GM21360 (cell line): ENCODE data around the gene NID1.

Experiments used
- ATAC-seq: cut with Tn5 transposase; IDR thresholded peaks from one replicate; pipeline ENCODE4 v1.9.1; 2021; ENCODE audit warnings: mild to moderate bottlenecking, moderate library complexity; ENCODE audit not compliant: unreplicated experiment

Gene NID1

GRCh38 chr1:236066828-236067386 is 2.0 kb upstream of the NID1 start:
- ATAC-seq, result peak; percentile 75

GRCh38 chr1:236066054-236066453 is 1.2 kb upstream of the NID1 start:
- ATAC-seq, result no peak

- ATAC-seq, result no peak
These were observed 667 bp upstream of the NID1 start for GRCh38 chr1:236065509-236066005.

GRCh38 chr1:236063919-236064673 is 794 bp downstream of the NID1 start:
- ATAC-seq, result no peak

GRCh38 chr1:236063551-236063918 is 1.4 kb downstream of the NID1 start:
- ATAC-seq, result no peak

- ATAC-seq, result no peak
These were observed 4.6 kb downstream of the NID1 start for GRCh38 chr1:236060286-236060685.

- no peak for ATAC-seq
These were observed 5.9 kb downstream of the NID1 start for GRCh38 chr1:236059011-236059410.

GRCh38 chr1:236058141-236058934 is 6.6 kb downstream of the NID1 start:
- ATAC-seq, result peak; percentile 78

- no peak for ATAC-seq
These were observed 7.3 kb downstream of the NID1 start for GRCh38 chr1:236057546-236057945.

- ATAC-seq, result no peak
These were observed 12.5 kb downstream of the NID1 start for GRCh38 chr1:236052232-236052993.

- no peak for ATAC-seq
These were observed 13.6 kb downstream of the NID1 start for GRCh38 chr1:236051242-236051791.

GRCh38 chr1:236045771-236046170 is 19.1 kb downstream of the NID1 start:
- no peak for ATAC-seq

GRCh38 chr1:236044341-236044740 is 20.5 kb downstream of the NID1 start:
- ATAC-seq, result no peak

GRCh38 chr1:236041631-236042618 is 23.0 kb downstream of the NID1 start:
- no peak for ATAC-seq

- no peak for ATAC-seq
These were observed 24.9 kb downstream of the NID1 start for GRCh38 chr1:236039740-236040685.

- ATAC-seq, result no peak
These were observed 26.9 kb downstream of the NID1 start for GRCh38 chr1:236038034-236038433.

GRCh38 chr1:236035681-236036101 is 29.2 kb downstream of the NID1 start:
- no peak for ATAC-seq

GRCh38 chr1:236033336-236033735 is 31.6 kb downstream of the NID1 start:
- ATAC-seq, result no peak
